VCaP (cell line): ENCODE measurements around the gene MEF2D.

Experiments used
- H3K27ac ChIP-seq: fragments of 450-650 bp; 2 replicates; pipeline ENCODE4 v1.5.1; 2017
- TF ChIP-seq, protein P1 (sequence below): fragments of 450-650 bp; conservative IDR thresholded peaks from 2 replicates; pipeline ENCODE4 v1.5.1; 2017; ENCODE audit warnings: mild to moderate bottlenecking, moderate library complexity

The MEF2D gene

DNA sequence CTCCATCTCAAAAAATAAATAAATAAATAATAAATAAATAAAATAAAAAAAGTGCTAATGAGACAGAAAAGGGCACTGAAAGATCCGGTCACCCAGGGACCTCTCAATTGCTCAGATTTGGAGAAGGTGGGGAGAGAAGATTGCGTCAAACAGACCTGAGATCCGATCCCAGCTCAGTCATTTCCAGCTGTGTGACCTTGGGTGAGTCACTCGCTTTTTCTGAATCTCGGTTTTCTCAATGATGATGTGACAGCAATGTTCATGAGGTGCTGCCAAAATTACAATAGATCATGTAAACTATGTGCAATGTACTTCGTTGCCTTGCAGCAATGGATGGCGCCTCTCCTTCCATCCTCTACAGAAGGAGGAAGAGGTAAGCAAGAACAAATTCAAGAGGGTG, 11.1 kb upstream of the MEF2D start:
- no peak overlapping the region for H3K27ac ChIP-seq
- TF ChIP-seq, protein P1, sequence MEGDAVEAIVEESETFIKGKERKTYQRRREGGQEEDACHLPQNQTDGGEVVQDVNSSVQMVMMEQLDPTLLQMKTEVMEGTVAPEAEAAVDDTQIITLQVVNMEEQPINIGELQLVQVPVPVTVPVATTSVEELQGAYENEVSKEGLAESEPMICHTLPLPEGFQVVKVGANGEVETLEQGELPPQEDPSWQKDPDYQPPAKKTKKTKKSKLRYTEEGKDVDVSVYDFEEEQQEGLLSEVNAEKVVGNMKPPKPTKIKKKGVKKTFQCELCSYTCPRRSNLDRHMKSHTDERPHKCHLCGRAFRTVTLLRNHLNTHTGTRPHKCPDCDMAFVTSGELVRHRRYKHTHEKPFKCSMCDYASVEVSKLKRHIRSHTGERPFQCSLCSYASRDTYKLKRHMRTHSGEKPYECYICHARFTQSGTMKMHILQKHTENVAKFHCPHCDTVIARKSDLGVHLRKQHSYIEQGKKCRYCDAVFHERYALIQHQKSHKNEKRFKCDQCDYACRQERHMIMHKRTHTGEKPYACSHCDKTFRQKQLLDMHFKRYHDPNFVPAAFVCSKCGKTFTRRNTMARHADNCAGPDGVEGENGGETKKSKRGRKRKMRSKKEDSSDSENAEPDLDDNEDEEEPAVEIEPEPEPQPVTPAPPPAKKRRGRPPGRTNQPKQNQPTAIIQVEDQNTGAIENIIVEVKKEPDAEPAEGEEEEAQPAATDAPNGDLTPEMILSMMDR, result no peak

DNA sequence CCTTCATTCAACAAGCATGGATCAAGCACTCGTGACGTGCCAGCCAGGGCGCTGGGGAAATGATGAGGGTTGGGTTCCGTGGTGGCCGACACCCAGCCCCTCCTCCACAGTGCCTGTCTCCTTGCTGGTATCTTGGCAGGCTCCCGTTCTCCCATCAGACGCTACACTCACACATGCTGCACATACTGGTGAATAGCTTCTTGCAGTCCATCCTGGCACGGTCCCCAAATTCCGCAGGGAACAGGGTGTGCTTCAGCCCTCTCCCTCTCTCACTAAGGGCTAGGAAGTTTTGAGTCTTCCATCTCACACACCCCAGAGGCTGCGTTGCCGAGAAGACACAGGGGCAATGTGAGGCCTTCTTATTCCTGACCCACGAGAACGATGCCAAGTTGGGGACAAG, 10.1 kb upstream of the MEF2D start:
- TF ChIP-seq, protein P1, result no peak
- H3K27ac ChIP-seq, result peak overlapping the region; percentile 57

DNA sequence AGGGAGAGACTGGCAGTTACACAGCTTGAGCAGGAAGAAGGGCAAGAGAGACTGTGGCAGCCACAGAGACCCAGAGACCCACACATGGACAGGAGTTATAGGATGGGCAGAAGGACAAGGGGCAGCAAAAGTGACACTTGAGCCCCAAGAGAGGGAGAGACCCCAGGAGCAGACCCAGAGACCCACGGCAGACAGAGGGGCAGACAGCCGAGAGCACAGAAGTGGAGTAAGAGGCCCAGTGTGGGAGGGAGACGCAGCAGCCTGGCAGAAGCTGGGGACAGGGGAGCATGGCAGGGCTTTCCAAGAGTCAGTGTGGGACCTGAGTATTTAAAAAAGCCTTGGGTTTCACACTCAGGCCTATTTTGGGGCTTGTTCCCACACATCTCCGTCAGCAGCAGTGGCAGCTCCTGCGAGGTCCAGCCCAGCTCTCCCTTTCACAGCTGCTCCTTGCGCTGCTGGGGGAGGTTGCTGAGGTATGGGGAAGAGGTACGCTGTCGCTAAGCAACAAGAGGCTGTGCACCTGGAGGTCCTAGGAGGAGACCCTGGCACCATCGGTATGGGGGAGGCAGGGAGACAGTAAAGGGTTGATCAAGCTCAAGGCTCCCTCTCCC, 9.0 kb upstream of the MEF2D start:
- no peak overlapping the region for H3K27ac ChIP-seq

DNA sequence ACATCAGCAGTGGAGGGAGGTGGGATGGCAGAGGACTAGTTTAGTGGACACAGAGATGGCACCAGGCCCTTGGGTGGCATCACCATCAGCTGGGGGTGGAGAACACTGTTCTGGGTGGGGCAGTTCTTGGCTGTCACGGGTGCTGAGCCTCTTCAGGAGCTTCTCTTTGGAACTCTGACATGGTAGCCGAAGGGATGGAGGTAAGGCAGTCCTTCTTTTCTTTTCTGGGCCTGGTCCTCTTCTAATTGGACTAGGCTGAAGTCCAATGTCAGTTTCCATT, 8.3 kb upstream of the MEF2D start:
- TF ChIP-seq, protein P1, result no peak
- H3K27ac ChIP-seq, result no peak overlapping the region

More for the DNA sequence above, 9.0 kb upstream of the MEF2D start:
- TF ChIP-seq, protein P1, result no peak

DNA sequence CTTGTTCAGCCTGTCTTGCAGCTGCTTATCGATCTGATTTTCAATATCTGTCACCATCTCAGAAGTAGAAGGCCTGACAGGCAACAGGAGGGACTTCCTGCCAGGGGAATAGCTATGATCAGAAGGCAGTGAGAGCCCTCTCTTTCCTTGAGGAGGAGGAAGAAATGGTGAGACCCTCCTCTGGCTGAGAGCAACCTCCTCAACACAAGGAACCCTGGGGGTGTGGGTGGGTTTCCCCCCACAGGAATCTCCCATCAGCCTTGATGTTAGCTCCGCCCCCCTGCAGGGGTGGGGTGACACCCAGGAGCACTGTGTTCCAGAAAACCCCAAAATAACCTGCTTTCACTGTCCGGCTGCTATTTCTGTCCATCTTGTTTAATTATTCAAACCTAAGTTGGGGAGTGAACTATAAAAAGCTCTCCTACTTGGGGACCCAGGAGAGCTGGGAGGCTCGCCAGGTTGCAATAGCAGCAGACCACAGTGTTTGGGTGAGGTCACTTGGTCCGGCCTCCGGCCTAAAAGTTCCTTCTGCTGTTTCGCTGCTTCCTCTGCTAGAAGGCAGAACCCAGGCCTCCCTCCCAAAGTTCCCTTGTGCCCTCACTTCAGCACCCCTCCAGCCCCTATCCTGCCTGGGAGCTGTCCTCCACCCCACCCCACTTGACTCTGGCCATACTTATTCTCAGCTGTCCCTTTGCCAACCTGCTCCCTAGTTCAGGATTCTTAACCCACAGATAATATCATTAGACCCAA, 7.8 kb upstream of the MEF2D start:
- TF ChIP-seq, protein P1, result no peak
- H3K27ac ChIP-seq, result no peak overlapping the region

DNA sequence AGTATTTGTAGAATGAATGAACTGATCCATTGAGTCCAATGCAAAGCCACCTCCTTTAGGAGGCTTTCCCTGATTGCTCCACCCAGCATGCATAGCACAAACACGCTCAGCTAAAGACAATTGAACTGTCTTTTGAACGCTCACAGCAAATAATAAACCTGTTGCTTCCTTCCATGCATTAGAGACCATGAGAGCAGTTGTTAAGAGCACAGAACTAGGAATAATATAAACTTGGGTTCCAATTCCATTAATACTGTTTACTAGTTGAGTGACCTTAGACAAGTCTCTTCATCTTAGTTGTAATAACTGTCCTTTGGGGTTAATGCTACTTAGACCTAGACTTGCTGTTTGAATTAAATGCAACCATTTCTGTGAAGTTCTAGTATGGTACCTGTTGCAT, 5.9 kb upstream of the MEF2D start:
- TF ChIP-seq, protein P1, result no peak
- no peak overlapping the region for H3K27ac ChIP-seq

DNA sequence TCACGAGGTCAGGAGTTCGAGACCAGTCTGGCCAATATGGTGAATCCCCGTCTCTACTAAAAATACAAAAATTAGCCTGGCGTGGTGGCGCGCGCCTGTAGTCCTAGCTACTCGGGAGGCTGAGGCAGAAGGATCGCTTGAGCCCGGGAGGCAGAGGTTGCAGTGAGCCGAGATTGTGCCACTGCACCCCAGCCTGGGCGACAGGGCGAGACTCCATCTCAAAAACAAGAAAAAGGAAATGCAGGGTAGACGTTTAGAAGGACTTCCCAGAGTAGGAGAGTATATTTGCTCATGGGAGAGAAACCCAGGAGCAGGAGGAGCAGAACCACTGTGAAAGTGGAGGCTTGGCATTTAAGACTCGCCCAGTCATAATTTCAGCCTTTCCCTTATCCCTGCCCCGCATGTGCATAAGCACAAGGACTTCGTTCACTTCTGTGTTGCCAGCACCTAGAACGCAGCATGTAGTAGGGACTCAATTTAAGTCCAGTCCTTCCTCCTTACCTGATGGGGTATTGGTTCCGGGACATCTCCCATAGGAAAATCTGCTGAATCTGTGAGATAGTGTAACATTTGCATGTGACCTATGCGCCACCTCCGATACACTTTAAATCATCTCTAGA, 5.2 kb upstream of the MEF2D start:
- peak overlapping the region; percentile 82 for H3K27ac ChIP-seq
- TF ChIP-seq, protein P1, result no peak
